H9 (cell line): Measurements from ENCODE around the gene GRIFIN. TPM values are rescaled to one million over a fixed set of nuclear protein-coding genes. Genes with fewer than 3 reads are reported as not detected.

ENCODE experiments used
- DNase-seq: peaks from one replicate; pipeline ENCODE4 v3.0.0-alpha.2; 2017
- H2AFZ ChIP-seq: one replicate; pipeline ENCODE4 v1.6.1; 2013; ENCODE audit warnings: mild to moderate bottlenecking, low read length, control low read depth, moderate library complexity
- H2AK5ac ChIP-seq: 2 replicates; pipeline ENCODE4 v1.6.1; 2013; ENCODE audit warnings: low read length, control low read depth, mixed read lengths; ENCODE audit not compliant: insufficient read length
- H2BK120ac ChIP-seq: one replicate; pipeline ENCODE4 v1.6.1; 2013; ENCODE audit warnings: low read depth, mild to moderate bottlenecking, low read length, control low read depth, inconsistent platforms; ENCODE audit not compliant: poor library complexity, severe bottlenecking
- H2BK12ac ChIP-seq: 2 replicates; pipeline ENCODE4 v1.6.1; 2013; ENCODE audit warnings: low read length, control low read depth, mixed read lengths, low read depth; ENCODE audit not compliant: insufficient read length
- H2BK15ac ChIP-seq: 2 replicates; pipeline ENCODE4 v1.6.1; 2013; ENCODE audit warnings: low read depth, low read length, control low read depth
- H2BK20ac ChIP-seq: one replicate; pipeline ENCODE4 v1.6.1; 2013; ENCODE audit warnings: low read depth, mild to moderate bottlenecking, low read length, control low read depth, inconsistent platforms; ENCODE audit not compliant: poor library complexity, severe bottlenecking
- H2BK5ac ChIP-seq: 2 replicates; pipeline ENCODE4 v1.6.1; 2013; ENCODE audit warnings: low read length, control low read depth, mixed read lengths; ENCODE audit not compliant: insufficient read length
- H3K14ac ChIP-seq: 2 replicates; pipeline ENCODE4 v1.6.1; 2013; ENCODE audit warnings: low read length, control low read depth; ENCODE audit not compliant: insufficient read depth
- H3K18ac ChIP-seq: 2 replicates; pipeline ENCODE4 v1.6.1; 2013; ENCODE audit warnings: low read depth, mild to moderate bottlenecking, mixed read lengths, low read length, control low read depth; ENCODE audit not compliant: insufficient read length
- H3K23ac ChIP-seq: 2 replicates; pipeline ENCODE4 v1.6.1; 2013; ENCODE audit warnings: low read length, control low read depth, mixed read lengths, low read depth; ENCODE audit not compliant: insufficient read length
- H3K23me2 ChIP-seq: 2 replicates; pipeline ENCODE4 v1.6.1; 2013; ENCODE audit warnings: low read depth, mild to moderate bottlenecking, mixed read lengths, low read length, control low read depth; ENCODE audit not compliant: insufficient read length, poor library complexity, severe bottlenecking
- H3K27ac ChIP-seq: 2 replicates; pipeline ENCODE4 v1.5.1; 2013; ENCODE audit warnings: low read length, control low read depth, mixed read lengths, low read depth; ENCODE audit not compliant: insufficient read length
- H3K27me3 ChIP-seq: 2 replicates; pipeline ENCODE4 v1.6.1; 2013; ENCODE audit warnings: low read length, control low read depth, inconsistent platforms; ENCODE audit not compliant: insufficient read depth
- H3K4ac ChIP-seq: 2 replicates; pipeline ENCODE4 v1.6.1; 2013; ENCODE audit warnings: low read depth, mild to moderate bottlenecking, control low read depth, inconsistent platforms, low read length, moderate library complexity
- H3K4me1 ChIP-seq: 2 replicates; pipeline ENCODE4 v1.6.1; 2013; ENCODE audit warnings: low read length, control low read depth, inconsistent platforms; ENCODE audit not compliant: insufficient read depth
- H3K4me2 ChIP-seq: 2 replicates; pipeline ENCODE4 v1.6.1; 2013; ENCODE audit warnings: low read length, control low read depth, mixed read lengths; ENCODE audit not compliant: insufficient read length, insufficient read depth
- H3K56ac ChIP-seq: 2 replicates; pipeline ENCODE4 v1.6.1; 2013; ENCODE audit warnings: low read depth, mild to moderate bottlenecking, mixed read lengths, low read length, control low read depth; ENCODE audit not compliant: insufficient read length
- H3K79me1 ChIP-seq: 2 replicates; pipeline ENCODE4 v1.6.1; 2013; ENCODE audit warnings: low read depth, mild to moderate bottlenecking, moderate library complexity, low read length, control low read depth, inconsistent platforms; ENCODE audit not compliant: insufficient read depth, poor library complexity, severe bottlenecking
- H3K79me2 ChIP-seq: 2 replicates; pipeline ENCODE4 v1.6.1; 2013; ENCODE audit warnings: low read length, control low read depth, inconsistent platforms; ENCODE audit not compliant: insufficient read depth
- H3K9ac ChIP-seq: 2 replicates; pipeline ENCODE4 v1.6.1; 2013; ENCODE audit warnings: low read length, control low read depth, mixed read lengths; ENCODE audit not compliant: insufficient read length; ENCODE audit errors: extremely low read depth
- H3K9me3 ChIP-seq: one replicate; pipeline ENCODE4 v1.6.1; 2013; ENCODE audit warnings: low read depth, low read length, inconsistent platforms; ENCODE audit not compliant: control insufficient read depth
- H3T11ph ChIP-seq: one replicate; pipeline ENCODE4 v1.6.1; 2013; ENCODE audit warnings: mild to moderate bottlenecking, low read length, control low read depth, inconsistent platforms
- H4K20me1 ChIP-seq: one replicate; pipeline ENCODE4 v1.6.1; 2013; ENCODE audit not compliant: control insufficient read depth, insufficient read length, insufficient read depth
- H4K5ac ChIP-seq: 2 replicates; pipeline ENCODE4 v1.6.1; 2013; ENCODE audit warnings: low read depth, mild to moderate bottlenecking, mixed read lengths, low read length, control low read depth; ENCODE audit not compliant: insufficient read length
- H4K8ac ChIP-seq: replicated peaks from 2 replicates; pipeline ENCODE4 v1.6.1; 2013; ENCODE audit warnings: low read length, control low read depth, mixed read lengths, low read depth; ENCODE audit not compliant: insufficient read length
- H4K91ac ChIP-seq: 2 replicates; pipeline ENCODE4 v1.6.1; 2013; ENCODE audit warnings: low read depth, mild to moderate bottlenecking, moderate library complexity, mixed read lengths, low read length, control low read depth; ENCODE audit not compliant: insufficient read length
- H3K27ac Mint-ChIP-seq, 3 experiments: 2 replicates in 2 of 3; 3 replicates in 1 of 3; pipeline ENCODE4 v1.8.0; 2020 to 2021; ENCODE audit warnings: mixed read lengths in 3 of 3, mild to moderate bottlenecking in 1 of 3, moderate library complexity in 1 of 3
- H3K27me3 Mint-ChIP-seq: 2 replicates; pipeline ENCODE4 v1.8.0; 2021; ENCODE audit warnings: low read depth, mild to moderate bottlenecking, moderate library complexity, mixed read lengths
- H3K36me3 Mint-ChIP-seq, 3 experiments: 2 replicates in 2 of 3; 3 replicates in 1 of 3; pipeline ENCODE4 v1.8.0; 2020 to 2021; ENCODE audit warnings: low read depth in 3 of 3, mixed read lengths in 3 of 3; ENCODE audit not compliant: insufficient read depth in 1 of 3
- H3K4me1 Mint-ChIP-seq, 2 experiments: 2 replicates each; pipeline ENCODE4 v1.8.0; 2020; ENCODE audit warnings: mixed read lengths in 2 of 2
- H3K4me3 Mint-ChIP-seq, 2 experiments: 2 replicates in 1 of 2; 3 replicates in 1 of 2; pipeline ENCODE4 v1.8.0; 2020 to 2021; ENCODE audit warnings: mild to moderate bottlenecking in 2 of 2, mixed read lengths in 2 of 2, moderate library complexity in 1 of 2
- H3K9me3 Mint-ChIP-seq, 2 experiments: 2 replicates in 1 of 2; 3 replicates in 1 of 2; pipeline ENCODE4 v1.8.0; 2020; ENCODE audit warnings: mild to moderate bottlenecking in 2 of 2, mixed read lengths in 2 of 2, moderate library complexity in 1 of 2
- WGBS: extraction: QIAGEN DNeasy Blood & Tissue Kit; methylation state at CpG from one replicate; pipeline ENCODE4 v1.1.7; 2013; ENCODE audit warnings: missing lambda C conversion rate, low lambda C conversion rate, mixed read lengths; ENCODE audit not compliant: insufficient read length; ENCODE audit errors: extremely low coverage; 5-methylcytosine and 5-hydroxymethylcytosine counted together
- total RNA-seq: library from RNA; stranded (reverse); gene quantifications from 2 replicates; pipeline ENCODE4 v1.2.1, GENCODE V29; 2021
- TF ChIP-seq, protein P1 (sequence below): fragments of 200-600 bp; sonication (generic); conservative IDR thresholded peaks from 3 replicates; pipeline ENCODE4 v1.8.0; 2021; ENCODE audit warnings: antibody characterized with exemption, mild to moderate bottlenecking

Gene GRIFIN
- total RNA-seq, 1 experiment from 2014 or later, result not detected

DNA sequence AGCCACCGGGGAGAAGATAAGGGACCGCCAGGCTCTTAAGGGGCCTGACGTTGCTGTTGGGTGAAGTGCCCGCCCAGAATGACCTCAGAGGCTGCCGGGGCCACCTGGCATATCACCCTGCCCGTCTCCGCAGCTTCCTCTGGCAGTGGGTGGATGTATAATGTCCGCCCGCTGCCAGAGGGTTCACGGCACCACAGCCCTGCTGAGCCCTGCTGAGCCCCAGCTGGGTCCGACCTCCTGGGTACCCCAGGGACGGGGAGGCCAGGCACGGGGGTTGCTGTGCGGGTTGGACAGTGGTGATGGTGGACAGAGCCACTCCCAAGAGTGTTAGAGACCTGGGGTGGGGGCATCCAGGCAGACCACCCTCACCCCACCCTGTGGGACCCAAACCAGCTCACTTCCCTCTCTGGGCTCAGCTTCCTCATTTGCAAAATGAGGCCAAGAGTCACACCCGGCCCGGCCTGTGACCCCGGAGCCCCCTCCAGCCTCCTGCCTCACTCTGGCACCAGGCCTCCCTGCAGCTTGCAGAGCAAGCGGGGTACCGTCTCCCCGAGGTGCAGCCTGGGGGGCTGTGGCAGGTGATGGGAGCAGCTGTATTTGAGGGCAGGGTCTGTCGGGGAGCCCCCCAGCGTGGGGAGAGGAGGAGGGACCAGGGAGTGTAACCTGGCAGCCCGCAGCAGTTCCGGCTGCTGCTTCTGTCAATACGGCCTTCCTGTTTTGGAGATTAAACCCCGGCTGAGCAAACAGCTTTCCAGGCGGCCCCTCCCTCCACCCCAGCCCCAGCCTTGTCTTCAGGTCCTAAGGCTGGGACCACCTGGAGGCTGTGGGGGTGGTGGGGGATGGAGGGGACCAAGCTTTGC, 34.9 kb upstream of the GRIFIN start:
- Histone ChIP-seq H2AFZ (no peak overlapping the region), H3K27ac (no peak overlapping the region), H2BK12ac (no peak overlapping the region), H3K79me2 (no peaks in the 10 kb centered on the region), H4K20me1 (no peaks in the 10 kb centered on the region), H3K14ac (no peak overlapping the region), H3K27me3 (no peaks in the 10 kb centered on the region), H2BK15ac (no peak overlapping the region), H3K79me1 (no peaks in the 10 kb centered on the region), H3K23ac (no peak overlapping the region), H2BK5ac (no peak overlapping the region), H2AK5ac (no peak overlapping the region), H2BK120ac (no peak overlapping the region), H3K23me2 (no peaks in the 10 kb centered on the region), H3K4me1 (no peaks in the 10 kb centered on the region), H3K4ac (no peak overlapping the region), H3K56ac (no peak overlapping the region), H3K9me3 (no peaks in the 10 kb centered on the region), H3K18ac (no peak overlapping the region), H4K8ac (no peak overlapping the region), H3K4me2 (no peak overlapping the region), H3K9ac (no peak overlapping the region), H4K5ac (no peak overlapping the region), H3T11ph (no peak overlapping the region), H2BK20ac (no peak overlapping the region), H4K91ac (no peak overlapping the region)
- Mint-ChIP-seq H3K27ac (no peak overlapping the region), H3K4me3 (no peak overlapping the region), H3K36me3 (no peaks in the 10 kb centered on the region), H3K9me3 (no peaks in the 10 kb centered on the region; a peak in 1 of 5 replicates), H3K27me3 (no peaks in the 10 kb centered on the region), H3K4me1 (peaks cover 13 to 36% of the 10 kb centered on the region in 2 experiments)
- TF ChIP-seq, protein P1, sequence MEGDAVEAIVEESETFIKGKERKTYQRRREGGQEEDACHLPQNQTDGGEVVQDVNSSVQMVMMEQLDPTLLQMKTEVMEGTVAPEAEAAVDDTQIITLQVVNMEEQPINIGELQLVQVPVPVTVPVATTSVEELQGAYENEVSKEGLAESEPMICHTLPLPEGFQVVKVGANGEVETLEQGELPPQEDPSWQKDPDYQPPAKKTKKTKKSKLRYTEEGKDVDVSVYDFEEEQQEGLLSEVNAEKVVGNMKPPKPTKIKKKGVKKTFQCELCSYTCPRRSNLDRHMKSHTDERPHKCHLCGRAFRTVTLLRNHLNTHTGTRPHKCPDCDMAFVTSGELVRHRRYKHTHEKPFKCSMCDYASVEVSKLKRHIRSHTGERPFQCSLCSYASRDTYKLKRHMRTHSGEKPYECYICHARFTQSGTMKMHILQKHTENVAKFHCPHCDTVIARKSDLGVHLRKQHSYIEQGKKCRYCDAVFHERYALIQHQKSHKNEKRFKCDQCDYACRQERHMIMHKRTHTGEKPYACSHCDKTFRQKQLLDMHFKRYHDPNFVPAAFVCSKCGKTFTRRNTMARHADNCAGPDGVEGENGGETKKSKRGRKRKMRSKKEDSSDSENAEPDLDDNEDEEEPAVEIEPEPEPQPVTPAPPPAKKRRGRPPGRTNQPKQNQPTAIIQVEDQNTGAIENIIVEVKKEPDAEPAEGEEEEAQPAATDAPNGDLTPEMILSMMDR, result no peak
- DNase-seq, result no peak
- WGBS, result no CpG with 5 or more reads among the region's 27 CpGs
